Endothelial cell of umbilical vein (primary cell): Measurements from ENCODE around the gene CDCP2. TPM values are rescaled to one million over a fixed set of nuclear protein-coding genes. Genes with fewer than 3 reads are reported as not detected.

Experiments used
- BruUV-seq: library from RNA; stranded (reverse); fragments of 400-500 nt; replicated peaks from 2 replicates; lab custom pipeline; 2021; lab: Mats Ljungman, UMichigan
- CTCF ChIA-PET: fragments of 300-600, 350-600 bp; sonication (Branson Sonifier 250); formaldehyde crosslinking; loops from one replicate; lab custom pipeline; 2021; ENCODE audit warnings: antibody characterized with exemption, inconsistent platforms; lab: Charles Lee
- POLR2A ChIA-PET: fragments of 300-600, 350-600 bp; sonication (Branson Sonifier 250); formaldehyde crosslinking; loops from one replicate; lab custom pipeline; 2021; ENCODE audit warnings: antibody characterized with exemption, inconsistent platforms; lab: Charles Lee
- DNase-seq: peaks from one replicate; pipeline ENCODE4 v3.0.0-alpha.2; 2011; ENCODE audit warnings: low read depth, low spot score
- FAIRE-seq: peaks from 2 replicates; lab custom pipeline; 2011; peaks lifted over from hg19 to GRCh38; lab: Jason Lieb, UNC
- H2AFZ ChIP-seq: 2 replicates; pipeline ENCODE4 v1.6.0; 2012; ENCODE audit warnings: low read depth, low read length, control low read depth, inconsistent platforms
- H3K27ac ChIP-seq: 2 replicates; pipeline ENCODE4 v1.5.1; 2011; ENCODE audit warnings: low read depth, mild to moderate bottlenecking, control low read depth, low read length, moderate library complexity; ENCODE audit not compliant: insufficient read depth
- H3K27me3 ChIP-seq, 2 experiments: 2 replicates each; pipeline versions ENCODE4 v1.6.0 to v1.6.1; 2011; ENCODE audit warnings: low read length in 2 of 2, mixed read lengths in 1 of 2; ENCODE audit not compliant: control insufficient read depth in 2 of 2, insufficient read depth in 2 of 2
- H3K36me3 ChIP-seq, 2 experiments: 2 replicates in 1 of 2; 3 replicates in 1 of 2; pipeline ENCODE4 v1.5.1; 2011; ENCODE audit warnings: low read length in 2 of 2, mild to moderate bottlenecking in 1 of 2, moderate library complexity in 1 of 2; ENCODE audit not compliant: control insufficient read depth in 2 of 2, insufficient read depth in 2 of 2; ENCODE audit errors: extremely low read depth in 1 of 2
- H3K4me1 ChIP-seq: 3 replicates; pipeline ENCODE4 v1.5.1; 2011; ENCODE audit warnings: mild to moderate bottlenecking, low read length; ENCODE audit not compliant: control insufficient read depth, insufficient read depth; ENCODE audit errors: extremely low read depth
- H3K4me2 ChIP-seq: 2 replicates; pipeline ENCODE4 v1.6.1; 2011; ENCODE audit warnings: low read length, control low read depth, mixed read lengths; ENCODE audit not compliant: insufficient read depth
- H3K4me3 ChIP-seq, 3 experiments: fragments of 200-600 bp in 1 of 3; sonication (generic), shearing (Covaris generic) in 1 of 3; replicated peaks in 1 of 3; 2 replicates each; pipeline ENCODE4 v1.5.1; 2011 to 2016; ENCODE audit warnings: control low read depth in 3 of 3, low read length in 3 of 3, mild to moderate bottlenecking in 2 of 3, inconsistent platforms in 1 of 3, low read depth in 1 of 3, moderate library complexity in 1 of 3; ENCODE audit not compliant: insufficient read depth in 1 of 3
- H3K79me2 ChIP-seq: 2 replicates; pipeline ENCODE4 v1.6.0; 2012; ENCODE audit warnings: low read length, inconsistent platforms; ENCODE audit not compliant: control insufficient read depth, insufficient read depth
- H3K9ac ChIP-seq: replicated peaks from 2 replicates; pipeline ENCODE3; 2011; ENCODE audit warnings: low read length, control low read depth; ENCODE audit not compliant: insufficient read depth; ENCODE audit errors: extremely low read depth
- H3K9me1 ChIP-seq: replicated peaks from 3 replicates; pipeline ENCODE4 v1.6.0; 2011; ENCODE audit warnings: mild to moderate bottlenecking, low read length; ENCODE audit not compliant: control insufficient read depth, insufficient read depth; ENCODE audit errors: extremely low read depth
- H3K9me3 ChIP-seq: replicated peaks from 2 replicates; pipeline ENCODE4 v1.5.1; 2012; ENCODE audit warnings: low read length, inconsistent platforms; ENCODE audit not compliant: control insufficient read depth, insufficient read depth
- H4K20me1 ChIP-seq: replicated peaks from 2 replicates; pipeline ENCODE3; 2011; ENCODE audit warnings: mild to moderate bottlenecking, low read length; ENCODE audit not compliant: control insufficient read depth, insufficient read depth; ENCODE audit errors: extremely low read depth
- CTCF ChIP-seq, 2 donors: IDR thresholded peaks; 1 replicate in 1 of 2; 2 replicates in 1 of 2; pipeline ENCODE4 v1.5.1; 2011; ENCODE audit warnings: low read length in 2 of 2, mild to moderate bottlenecking in 2 of 2, moderate library complexity in 2 of 2, control low read depth in 1 of 2, inconsistent platforms in 1 of 2, low read depth in 1 of 2; ENCODE audit not compliant: insufficient read depth in 1 of 2; ENCODE audit errors: extremely low read depth in 1 of 2
- EZH2 ChIP-seq: IDR thresholded peaks from 2 replicates; pipeline ENCODE4 v1.6.1; 2012; ENCODE audit warnings: borderline replicate concordance, low read depth, mild to moderate bottlenecking, moderate library complexity, low read length, inconsistent platforms; ENCODE audit not compliant: severe bottlenecking
- FOS ChIP-seq: IDR thresholded peaks from 2 replicates; pipeline ENCODE4 v1.6.1; 2011; ENCODE audit warnings: mild to moderate bottlenecking, low read length, moderate library complexity, borderline replicate concordance; ENCODE audit not compliant: insufficient read depth
- GATA2 ChIP-seq: IDR thresholded peaks from 2 replicates; pipeline ENCODE4 v1.7.0; 2011; ENCODE audit warnings: low read depth, mild to moderate bottlenecking, moderate library complexity, mixed read lengths, low read length; ENCODE audit not compliant: insufficient read length, insufficient read depth
- JUN ChIP-seq: IDR thresholded peaks from 2 replicates; pipeline ENCODE4 v1.6.1; 2011; ENCODE audit warnings: borderline replicate concordance, low read depth; ENCODE audit not compliant: insufficient read length, insufficient read depth
- MAX ChIP-seq: IDR thresholded peaks from 2 replicates; pipeline ENCODE4 v1.6.1; 2011; ENCODE audit not compliant: insufficient read depth, insufficient read length
- MYC ChIP-seq: IDR thresholded peaks from one replicate; pipeline ENCODE4 v1.6.1; 2011; ENCODE audit warnings: mild to moderate bottlenecking, low read depth, low read length
- POLR2A ChIP-seq: IDR thresholded peaks from 2 replicates; pipeline ENCODE4 v1.6.1; 2012; ENCODE audit warnings: low read depth, mild to moderate bottlenecking, control low read depth, low read length
- POLR2AphosphoS5 ChIP-seq: IDR thresholded peaks from 2 replicates; pipeline ENCODE4 v1.6.1; 2012; ENCODE audit warnings: low read depth, mild to moderate bottlenecking, control low read depth, low read length, moderate library complexity; ENCODE audit not compliant: insufficient read depth
- dilution Hi-C: fragments of 300-500 bp; cut with MboI; formaldehyde crosslinking; loops from one replicate; pipeline ENCODE4 v1.15.0; 2019; ENCODE audit warnings: low sequenced_read_pairs; ENCODE audit not compliant: extremely low pct_ligation_motif_present
- intact Hi-C: fragments of 100-400 bp; cut with micrococcal nuclease; formaldehyde crosslinking; loops from one replicate; pipeline ENCODE4 v1.10.0; 2022
- polyA plus RNA-seq, 4 experiments: library from polyadenylated mRNA; depleted of rRNA in 3 of 4; stranded (reverse) in 3 of 4; unstranded in 1 of 4; fragments of >200 nt; gene quantifications; 2 replicates each; pipeline versions ENCODE4 v1.2.1 to v1.2.3, GENCODE V29; 2011 to 2012; ENCODE audit warnings: missing spikeins in 1 of 4
- total RNA-seq: library from RNA; stranded (reverse); gene quantifications from 2 replicates; pipeline ENCODE4 v1.2.3, GENCODE V29; 2021

The CDCP2 gene
- total and polyA plus RNA-seq, 2 donors (not counting 3 experiments of a cell fraction or from before 2014, with no cell fraction given): 0.10 TPM; not detected in 1

- Histone ChIP-seq H3K27ac (no peak overlapping the region), H4K20me1 (no peaks in the 10 kb centered on the region), H3K4me1 (peaks cover 17% of the 10 kb centered on the region), H2AFZ (no peak overlapping the region), H3K36me3 (no peaks in the 10 kb centered on the region), H3K27me3 (no peaks in the 10 kb centered on the region), H3K4me2 (no peak overlapping the region), H3K4me3 (no peak overlapping the region), H3K9me3 (no peaks in the 10 kb centered on the region), H3K9ac (no peak overlapping the region), H3K79me2 (no peaks in the 10 kb centered on the region), H3K9me1 (no peaks in the 10 kb centered on the region)
- FAIRE-seq: no peak
- no TSS peak for BruUV-seq
- CTCF ChIA-PET: interaction anchor here (1.4 to 2.2 kb wide), 3 partner anchors 7 to 48 kb away, joined by 3 to 12 read pairs (median 10); no protein-coding TSS in a partner anchor
- TF ChIP-seq JUN: no peak
- TF ChIP-seq CTCF (IDR thresholded peaks at IDR 0.05; ENCODE audit: extremely low read depth in 1 of 2, insufficient read depth in 1 of 2, low read depth in 1 of 2, low read length in 2 of 2): no peak
- TF ChIP-seq POLR2AphosphoS5: no peak
- no peak for TF ChIP-seq EZH2
- no peak for TF ChIP-seq POLR2A
- no peak for TF ChIP-seq MYC
- no peak for TF ChIP-seq FOS
- no peak for TF ChIP-seq GATA2
- TF ChIP-seq MAX: no peak
- POLR2A ChIA-PET: no interaction called here
- dilution Hi-C loops (no loop called here), intact Hi-C loops (no loop called here)
- no peak for DNase-seq
These were observed 21.3 kb upstream of the CDCP2 start for GRCh38 chr1:54174106-54174505.
